Hematopoietic multipotent progenitor cell treated with erythropoietin and hydrocortisone succinate and interleukin-3 and kit ligand, for 17 days (in vitro differentiated cells): ENCODE data around the gene CEMIP.

ENCODE experiments used
- DNase-seq: peaks from one replicate; pipeline ENCODE4 v3.0.0-alpha.2; 2015; ENCODE audit warnings: low spot score

CEMIP gene

DNA sequence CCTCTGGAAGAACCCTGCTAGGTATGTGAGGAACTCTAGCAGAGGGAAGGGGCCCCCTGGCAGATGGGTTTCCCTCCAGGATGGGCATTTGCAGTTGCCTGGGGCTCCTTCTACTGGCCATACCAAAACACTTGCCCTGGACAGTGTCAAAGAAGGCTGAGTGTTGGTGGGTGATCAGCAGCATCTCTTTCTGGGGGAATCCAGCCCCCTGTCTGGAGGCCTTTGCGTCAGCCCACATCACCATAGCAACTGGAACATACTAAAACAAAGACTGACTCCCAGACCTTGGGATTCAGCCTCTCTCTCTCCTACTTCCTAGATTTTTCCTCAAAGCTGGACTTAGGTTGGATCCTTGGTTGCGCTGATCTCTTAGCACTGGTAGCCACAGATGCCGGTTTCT, 8.1 kb downstream of the CEMIP start:
- DNase-seq: no peak

DNA sequence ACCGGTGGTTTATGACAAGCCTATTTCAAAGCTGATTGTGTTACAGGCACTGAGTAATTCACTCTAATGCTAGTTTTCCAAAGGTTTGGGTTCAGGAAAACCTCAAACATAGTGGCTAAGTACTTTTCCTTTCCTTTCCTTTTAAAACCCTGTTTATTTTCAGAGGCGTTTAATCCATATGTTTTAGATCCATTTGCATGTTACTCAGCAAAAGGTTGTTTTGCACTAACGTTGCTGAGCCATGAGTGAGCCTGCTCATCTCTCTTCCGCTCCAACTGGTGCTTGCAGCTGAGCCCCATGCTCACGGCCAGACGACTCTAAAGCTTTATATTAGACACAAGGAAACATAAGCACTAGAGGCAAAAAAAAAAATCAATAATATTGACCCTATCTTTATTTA, 9.4 kb downstream of the CEMIP start:
- DNase-seq: no peak

DNA sequence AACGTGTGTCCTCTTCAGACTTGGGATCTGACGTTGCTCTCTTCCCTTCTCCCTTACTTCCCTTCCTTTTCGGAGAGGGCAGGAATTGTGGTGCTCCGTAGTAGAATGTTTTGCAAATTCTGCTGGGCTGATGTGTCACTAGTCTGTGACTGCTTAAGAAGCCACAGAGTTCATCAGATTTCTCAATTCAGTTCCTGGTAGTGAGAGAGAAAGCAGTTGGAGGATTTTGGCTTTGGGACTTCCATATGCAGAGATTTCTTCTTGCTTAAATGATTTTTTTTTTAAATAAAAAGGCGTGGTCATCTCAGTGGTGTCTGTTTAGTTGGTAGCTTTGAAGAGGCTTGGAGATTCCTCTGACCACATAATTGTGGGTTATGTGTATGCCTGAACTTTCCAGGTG, 10.1 kb downstream of the CEMIP start:
- no peak for DNase-seq

DNA sequence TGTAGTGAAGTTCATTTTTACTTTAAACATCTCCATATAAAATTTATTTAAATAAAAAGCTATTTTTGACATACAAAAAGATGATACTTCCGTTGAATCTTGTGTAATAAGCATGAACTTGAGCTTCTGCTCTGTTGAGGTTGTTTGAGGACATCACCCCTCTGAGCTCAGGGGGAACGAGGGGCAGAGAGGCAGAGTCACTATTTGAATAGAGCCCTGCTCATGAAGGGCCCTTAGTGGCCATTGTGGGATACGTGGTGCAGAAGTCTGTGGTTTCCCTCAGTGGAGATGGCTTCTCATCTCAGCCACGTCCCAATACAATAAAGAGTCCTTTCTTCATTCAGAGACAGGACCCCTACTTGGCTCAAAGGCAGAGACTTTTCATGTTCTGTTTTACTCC, 10.6 kb downstream of the CEMIP start:
- no peak for DNase-seq

DNA sequence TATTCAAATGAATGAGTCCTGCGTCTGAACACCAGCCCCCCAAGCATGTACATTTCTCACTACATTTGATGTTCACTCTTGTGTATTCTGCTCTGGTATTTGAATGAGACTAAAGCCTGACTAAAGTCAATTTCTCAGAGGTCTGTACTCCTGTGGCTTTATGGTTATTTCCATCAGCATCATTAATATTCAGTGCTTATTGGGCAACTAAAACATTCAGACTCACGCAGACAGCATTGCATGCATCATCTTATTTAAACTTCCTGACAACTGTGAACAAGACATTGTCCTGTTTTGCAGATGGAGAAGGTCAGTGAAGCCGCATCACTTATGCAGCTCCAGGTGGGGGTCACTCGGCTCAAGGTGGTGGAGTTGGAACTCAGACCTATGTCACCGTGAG, 11.1 kb downstream of the CEMIP start:
- no peak for DNase-seq

DNA sequence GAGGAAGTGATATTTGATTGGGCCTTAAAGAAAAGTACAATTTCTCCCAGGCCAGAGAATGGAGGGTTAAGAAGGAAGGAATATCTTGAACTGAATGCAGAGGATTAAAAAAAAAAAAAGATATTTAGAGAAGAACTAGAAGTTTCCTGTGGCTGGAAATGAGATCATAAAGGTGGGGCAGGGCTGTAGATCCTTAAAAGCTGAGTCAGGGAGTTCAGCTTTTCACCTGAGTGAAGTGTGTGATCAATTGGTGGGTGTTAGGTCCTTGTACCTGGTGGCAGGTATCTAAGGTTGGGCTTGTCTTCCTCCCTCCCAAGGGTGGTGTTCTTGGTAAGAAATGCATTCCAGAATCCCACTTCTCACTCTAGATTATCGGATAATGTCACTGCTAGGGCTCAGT, 11.8 kb downstream of the CEMIP start:
- no peak for DNase-seq

DNA sequence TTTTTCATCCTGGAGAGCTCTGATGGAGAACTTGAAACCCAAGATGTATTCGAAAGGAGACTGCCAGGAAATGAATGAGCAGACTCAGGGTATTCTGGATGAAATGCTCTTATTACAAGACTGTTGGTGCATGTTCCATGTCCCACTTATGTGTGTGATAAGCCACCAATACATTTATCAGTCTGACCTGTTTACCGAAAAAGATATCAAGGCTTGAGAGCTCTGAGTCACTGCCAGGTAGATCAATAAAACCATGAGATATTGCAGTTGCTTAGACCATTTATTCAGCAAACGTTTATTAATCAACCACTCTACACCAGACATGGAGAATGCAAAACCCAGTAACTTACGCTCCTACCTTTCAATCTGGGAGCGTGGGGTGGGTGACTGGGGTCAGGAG, 17.2 kb downstream of the CEMIP start:
- no peak for DNase-seq

DNA sequence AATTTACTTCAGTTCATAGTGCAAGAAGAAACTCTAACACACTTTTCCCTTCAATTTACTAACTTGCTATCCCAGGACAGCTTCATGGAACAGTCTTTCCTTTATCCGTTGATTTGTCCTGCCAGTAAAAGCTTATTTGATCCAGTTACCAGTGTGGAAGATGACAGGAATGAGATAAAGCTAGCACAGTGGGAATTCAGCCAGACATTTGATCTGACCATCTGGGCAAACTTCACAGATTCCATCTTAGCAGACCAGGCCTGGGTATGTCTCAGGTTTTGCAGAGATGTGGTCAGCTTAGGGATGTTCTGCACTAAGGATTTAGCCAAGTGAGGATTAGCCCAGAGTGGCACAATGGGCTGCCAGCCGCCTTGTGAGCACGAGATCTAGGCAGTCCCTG, 19.7 kb downstream of the CEMIP start:
- no peak for DNase-seq

DNA sequence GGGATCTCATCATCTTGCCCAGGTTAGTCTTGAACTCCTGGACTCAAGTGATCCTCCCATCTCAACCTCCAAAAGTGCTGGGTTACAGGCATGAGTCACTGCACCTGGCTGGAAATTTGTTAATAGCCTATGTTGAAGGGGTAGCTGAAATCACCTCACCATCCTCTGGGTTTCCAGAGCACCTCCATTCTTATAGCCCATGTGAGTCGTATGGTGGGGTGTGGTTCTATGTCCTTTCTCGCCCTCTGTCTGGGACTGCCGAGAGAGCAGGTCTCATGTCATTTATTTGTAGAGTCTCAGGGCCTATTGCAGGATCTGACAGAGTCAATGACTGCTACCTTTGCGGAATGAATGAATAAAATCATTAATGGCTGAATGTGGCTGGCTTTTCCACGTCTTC, 20.9 kb downstream of the CEMIP start:
- no peak for DNase-seq

DNA sequence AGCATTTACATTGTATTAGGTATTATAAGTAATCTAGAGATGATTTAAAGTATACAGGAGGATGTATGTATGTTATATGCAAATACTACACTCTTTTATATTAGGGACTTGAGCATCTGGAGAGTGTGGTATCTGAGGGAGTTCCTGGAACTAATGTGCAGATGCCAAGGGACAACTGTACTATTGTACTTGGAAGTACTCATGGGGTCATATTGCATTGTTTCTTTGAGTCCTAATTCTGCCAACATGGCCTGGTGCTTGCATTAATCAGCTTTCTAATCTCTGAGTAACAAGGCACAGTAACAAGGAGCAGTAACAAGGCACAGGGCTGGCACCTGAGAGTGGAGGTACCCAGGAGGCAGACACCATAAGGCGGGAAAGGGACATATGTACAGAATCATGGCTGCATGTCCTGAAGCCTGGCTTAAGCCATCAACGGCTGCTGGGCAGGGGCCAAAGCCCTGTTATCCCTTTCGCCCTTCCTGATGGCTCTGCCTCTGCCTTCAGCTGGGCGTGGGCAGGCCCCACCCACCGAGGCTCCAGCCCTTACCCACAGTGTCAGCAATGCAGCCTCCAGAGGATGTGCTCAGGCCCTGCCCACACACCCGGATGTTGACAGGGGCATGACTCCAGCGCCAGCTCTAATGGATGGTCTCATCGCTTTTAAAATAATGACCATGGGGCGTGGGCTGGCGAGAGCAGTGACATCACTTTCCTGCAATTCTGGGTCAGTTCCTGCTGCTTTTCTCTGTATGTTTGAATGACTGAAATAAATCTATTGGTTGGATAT, 22.9 kb downstream of the CEMIP start:
- no peak for DNase-seq

DNA sequence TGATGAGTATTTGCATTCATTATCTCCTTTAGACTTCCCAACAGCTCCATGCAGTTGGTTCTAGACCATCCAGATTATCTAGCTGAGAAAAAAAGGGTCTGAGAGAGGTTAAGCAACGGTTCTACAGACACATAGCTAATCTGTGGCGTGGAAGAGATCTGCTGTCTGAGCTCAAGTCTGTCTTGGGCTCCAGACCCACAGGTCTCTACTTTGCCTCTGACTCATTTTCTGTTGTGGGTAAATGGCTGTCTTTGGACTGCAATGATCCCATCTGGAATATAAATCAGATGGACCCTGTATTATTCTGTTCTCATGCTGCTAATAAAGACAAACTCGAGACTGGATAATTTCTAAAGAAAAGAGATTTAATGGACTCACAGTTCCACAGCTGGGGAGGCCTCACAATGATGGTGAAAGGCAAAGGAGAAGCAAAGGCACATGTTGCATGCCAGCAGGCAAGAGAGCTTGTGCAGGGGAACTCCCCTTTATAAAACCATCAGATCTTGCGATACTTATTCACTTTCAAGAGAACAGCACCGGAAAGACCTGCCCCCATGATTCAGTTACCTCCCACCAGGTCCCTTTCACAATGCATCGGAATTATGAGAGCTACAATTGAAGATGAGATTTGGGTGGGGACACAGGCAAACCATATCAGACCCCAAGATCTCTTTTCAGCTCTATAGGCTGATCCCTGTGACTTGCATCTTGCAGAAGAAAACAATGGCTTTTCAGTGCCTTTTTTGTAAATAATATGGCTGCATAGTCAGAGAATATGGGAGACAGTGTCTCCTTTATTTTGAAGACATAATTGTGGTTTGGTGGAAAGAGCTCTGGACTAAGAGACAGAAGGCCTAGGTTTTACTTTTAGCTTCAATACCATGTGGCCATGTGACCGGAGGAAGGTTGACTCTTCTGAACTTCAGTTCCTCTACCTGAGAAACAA, 24.7 kb downstream of the CEMIP start:
- DNase-seq: no peak

DNA sequence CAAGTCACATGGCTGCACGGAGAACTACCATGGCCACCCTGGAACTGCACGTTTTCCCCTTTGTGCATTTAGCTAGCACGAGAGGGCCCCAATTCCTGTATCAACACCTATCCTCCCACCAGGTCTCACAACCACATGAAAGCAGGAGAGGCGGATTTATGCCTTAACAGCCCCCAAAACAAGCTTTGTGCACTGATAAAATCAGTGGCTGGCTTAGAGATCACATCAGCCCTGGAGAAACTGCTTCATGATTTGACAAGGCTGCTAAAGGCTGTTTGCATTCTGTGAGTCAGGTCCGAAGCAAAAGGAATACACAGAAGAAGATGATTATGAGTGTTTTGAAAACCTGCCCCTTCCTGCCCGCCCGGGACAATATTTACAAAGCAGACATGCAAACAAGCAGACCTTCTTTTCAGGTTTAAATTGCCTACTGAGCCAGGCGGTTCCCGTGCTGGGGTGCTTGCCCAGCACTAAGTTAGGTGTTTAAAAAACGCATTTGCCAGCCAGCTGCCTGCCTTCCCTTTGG, 25.9 kb downstream of the CEMIP start:
- no peak for DNase-seq

DNA sequence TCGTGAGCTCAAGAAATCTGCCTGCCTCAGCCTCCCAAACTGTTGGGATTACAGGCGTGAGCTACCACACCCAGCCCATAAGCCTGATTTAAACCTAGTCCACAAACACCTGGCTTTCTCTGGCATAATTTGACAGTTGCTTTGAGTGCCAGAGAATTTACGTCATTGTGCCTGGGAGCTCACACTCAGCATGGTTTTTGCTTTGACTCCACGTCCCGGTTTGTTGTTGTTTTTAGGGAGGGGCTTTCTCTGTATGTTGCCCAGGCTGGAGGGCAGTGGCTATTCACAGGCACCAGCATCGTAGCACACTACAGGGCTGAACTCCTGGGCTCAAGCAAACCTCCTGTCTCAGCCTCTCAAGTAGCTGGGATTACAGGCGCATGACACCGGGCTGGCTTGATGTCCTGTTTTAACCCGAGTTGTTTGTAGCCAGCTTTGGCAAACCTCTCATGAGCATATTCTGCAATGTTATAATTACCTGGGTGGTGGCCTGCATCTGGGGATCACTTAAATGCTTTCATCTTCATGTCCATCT, 32.7 kb downstream of the CEMIP start:
- no peak for DNase-seq

DNA sequence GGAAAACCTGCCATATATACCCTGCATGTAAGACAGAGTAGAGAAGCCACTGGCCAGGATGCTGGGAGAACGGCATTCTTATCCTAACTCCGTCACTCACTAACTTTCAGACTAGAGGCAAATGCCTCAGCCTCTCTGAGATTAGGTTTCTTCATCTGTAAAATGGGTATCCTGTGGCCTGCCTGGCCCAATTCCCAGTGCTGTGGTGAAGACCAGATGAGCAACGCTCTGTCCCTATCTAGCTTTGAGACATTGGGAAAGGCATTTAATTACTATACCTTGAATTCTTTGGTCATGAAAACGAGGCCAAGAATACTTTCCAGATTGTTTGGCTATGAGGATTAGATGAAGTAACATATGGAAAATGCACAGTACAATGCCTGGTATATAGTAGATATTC, 35.9 kb downstream of the CEMIP start:
- DNase-seq: no peak

DNA sequence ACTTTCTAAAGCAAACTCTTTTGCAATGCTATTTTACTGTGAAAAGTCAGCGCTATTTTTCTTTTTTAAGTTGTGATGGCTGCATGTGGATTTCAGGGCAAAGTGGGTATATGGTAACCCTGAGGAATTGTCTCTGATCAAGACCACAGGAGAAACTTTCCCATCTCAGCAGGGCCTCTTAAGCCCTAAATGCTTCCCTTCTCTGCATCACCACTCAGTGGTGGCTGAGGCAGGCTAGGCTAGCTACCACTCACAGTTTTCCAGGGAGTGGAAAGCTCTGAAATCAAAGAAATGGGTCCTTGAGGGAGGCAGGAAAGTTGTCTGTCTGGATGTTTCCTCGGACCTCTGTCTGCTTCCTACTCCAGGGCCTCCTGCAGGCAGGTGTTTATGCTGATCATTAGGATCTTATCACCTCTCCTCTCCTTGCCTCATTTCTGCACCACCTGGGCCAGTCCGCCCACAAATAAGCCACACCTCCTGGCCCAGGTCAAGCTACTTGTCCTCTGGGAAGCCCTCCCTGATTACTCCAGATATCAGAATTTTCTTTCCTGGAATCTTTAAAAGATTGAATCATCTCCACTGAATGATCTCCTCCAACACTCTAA, 37.0 kb downstream of the CEMIP start:
- no peak for DNase-seq

DNA sequence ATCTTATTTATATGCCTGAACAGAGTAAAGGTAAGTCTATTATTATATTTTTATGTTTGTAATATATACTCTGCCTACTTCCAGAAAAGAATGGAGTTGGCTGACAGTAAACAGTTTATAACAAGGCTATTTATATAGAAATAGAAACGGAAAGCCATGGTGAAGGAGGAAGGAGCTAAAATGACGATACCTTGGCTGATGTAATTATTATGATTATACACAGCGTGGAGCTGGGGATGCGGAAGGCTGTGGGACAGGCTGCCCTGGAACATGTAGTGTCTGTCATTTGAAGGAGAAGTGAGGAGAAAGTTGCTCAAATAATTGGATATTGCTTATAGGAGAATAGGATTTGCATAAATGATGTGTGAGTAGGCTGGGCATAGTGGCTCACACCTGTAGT, 37.8 kb downstream of the CEMIP start:
- no peak for DNase-seq

DNA sequence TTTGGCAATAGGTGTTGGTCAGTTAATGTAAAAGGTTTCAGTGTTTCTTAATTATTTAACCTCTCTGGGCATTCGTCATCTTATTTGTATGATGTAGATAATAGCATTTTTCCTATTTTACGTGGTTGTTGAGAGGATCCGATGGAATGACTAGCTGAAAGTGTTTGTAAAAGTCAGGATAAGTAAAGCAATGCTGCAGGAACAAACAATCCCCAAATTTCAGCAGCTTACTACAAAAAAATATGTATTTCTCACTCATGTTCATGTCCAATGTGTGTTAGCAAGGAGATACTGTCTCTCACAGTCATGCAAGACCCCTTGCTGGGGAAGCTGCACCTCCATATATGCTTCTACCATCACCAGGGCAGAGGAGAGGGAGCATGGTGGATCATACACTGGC, 38.7 kb downstream of the CEMIP start:
- no peak for DNase-seq

DNA sequence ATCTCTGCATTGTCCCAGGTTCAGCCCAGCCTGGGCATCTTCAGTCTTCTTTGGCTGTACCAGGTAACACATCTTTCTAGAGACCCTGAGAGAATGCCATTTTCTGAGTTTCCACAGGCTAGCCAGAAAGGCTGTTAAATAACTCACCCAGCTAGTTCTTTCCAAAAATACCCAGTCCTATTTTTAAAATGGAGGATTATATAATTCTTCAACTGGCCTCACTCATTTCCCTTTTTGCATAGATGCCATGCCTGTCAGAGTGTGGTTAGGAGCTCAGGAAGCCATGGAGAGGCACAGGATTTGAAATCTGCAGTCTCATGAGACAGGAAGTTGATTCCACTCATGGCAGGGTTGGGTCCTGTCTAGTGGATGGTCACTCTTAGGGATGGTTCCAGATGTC, 39.8 kb downstream of the CEMIP start:
- DNase-seq: no peak

DNA sequence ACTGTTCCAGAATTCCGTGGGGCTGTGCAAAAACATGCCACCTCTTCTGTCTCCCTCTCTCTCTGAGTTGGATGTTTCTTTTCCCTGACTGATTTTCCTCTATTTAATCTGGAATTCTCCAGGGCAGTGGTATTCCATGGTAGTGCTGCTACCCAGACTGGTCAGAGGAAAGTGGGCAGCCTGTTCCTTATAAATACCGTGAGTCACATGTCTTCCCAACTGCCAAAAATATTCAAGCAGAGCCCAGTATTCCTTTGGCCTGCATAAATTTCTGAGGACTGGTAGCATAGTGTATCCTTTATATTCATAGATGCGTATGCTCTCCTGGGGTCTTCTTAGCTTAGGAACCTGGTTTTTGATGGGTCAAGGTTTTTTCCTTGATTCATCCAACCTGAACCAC, 40.9 kb downstream of the CEMIP start:
- DNase-seq: no peak

DNA sequence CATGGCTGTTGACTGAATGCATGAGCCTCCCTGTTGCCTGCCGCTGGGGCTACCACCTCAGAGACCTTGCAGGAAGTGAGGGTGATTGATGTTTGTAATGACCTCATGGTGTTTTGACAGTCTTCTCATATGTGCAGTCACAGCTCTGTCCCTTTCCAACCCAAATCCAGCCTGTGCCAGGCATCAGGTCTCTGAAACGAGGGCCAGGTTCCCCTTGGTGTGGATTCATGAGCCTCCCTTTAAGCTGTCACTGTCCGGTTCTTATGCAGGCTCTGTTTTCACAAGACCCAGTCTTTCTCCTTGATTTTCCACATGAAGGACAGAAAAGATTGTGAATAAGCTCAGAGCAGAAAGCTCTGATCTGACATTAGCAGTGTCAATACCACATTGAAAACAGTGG, 43.1 kb downstream of the CEMIP start:
- DNase-seq: no peak

DNA sequence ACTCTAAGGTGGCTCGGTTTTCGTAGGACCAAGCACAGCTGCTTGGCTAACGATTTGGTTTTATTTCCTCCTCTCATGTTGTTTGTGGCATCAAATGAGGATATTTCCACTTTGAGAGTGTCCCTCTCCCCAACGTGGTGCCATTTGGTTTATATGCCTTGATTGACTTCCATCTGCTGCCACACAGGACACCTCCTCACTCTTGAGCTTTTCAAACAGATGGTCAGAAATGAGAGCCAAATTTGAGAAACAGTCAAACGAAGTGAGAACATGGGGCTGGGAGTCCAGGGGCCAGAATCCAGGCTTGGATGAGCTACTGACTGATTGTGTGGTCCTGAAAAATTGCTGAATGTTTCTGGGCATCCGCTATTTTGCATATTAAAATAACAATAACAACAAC, 43.5 kb downstream of the CEMIP start:
- no peak for DNase-seq

DNA sequence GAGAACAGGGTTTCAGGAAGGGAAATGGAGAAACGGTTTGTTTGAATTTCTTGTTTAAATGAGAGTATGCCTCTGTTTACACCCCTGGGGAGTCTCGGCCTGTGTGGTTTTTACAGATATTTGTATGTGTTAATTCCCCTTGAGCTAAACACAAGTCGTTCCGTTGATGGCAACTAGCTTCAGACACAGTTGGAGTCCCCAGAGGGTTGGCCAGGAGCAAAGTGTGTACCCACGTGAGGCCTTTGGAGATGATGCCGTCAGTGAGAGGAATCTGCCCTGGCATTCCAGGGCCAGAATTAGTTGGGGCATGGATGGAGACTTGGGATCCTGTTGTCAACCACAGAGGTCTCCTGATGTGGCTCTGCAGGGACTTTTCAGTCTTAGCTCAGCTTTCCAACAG, 44.0 kb downstream of the CEMIP start:
- DNase-seq: no peak

DNA sequence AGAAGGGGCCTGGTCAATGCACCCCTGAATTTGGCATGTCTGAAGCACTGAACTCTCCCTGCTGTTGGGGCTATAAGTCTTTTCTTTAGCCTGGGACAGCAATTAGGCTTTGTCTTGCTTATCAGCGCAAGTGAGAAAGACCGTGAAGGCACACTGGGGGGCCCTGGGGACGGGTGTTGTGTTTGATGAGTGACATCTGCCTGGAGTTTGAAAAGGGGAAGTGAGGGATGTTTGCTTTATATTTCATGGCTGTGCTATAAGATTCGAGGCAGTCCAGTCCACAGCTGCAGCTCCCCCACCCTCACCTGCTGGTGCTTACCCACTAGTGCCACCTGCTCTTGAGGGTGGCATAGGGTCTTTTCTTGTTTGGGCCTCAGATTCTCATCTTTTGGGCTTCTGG, 44.8 kb downstream of the CEMIP start:
- DNase-seq: no peak
